Measurements from ENCODE around the gene ZMYND8. TPM values are rescaled to one million over a fixed set of nuclear protein-coding genes. Genes with fewer than 3 reads are reported as not detected.
A peak's percentile ranks its signal among the peaks of the same experiment; 100 is the strongest.

The ZMYND8 gene
- total and polyA plus RNA-seq, 4 donors: 4.5 to 27.4 (median 14.1) TPM

- intact Hi-C loops (cut with DNase I): loop anchor here in 1 of 2 donors (10.0 kb wide), 1 partner anchor 369 kb away; no protein-coding TSS in a partner anchor
- ATAC-seq (ENCODE audit: low FRiP score) (no peak), DNase-seq (no peak)
- Histone ChIP-seq H3K27me3 (ENCODE audit: control insufficient read depth in 1 of 2, insufficient read depth in 2 of 2, low read length in 1 of 2) (no peaks in the 10 kb centered on the region), H3K27ac (ENCODE audit: low read depth in 1 of 2, low read length in 2 of 2) (peak overlapping the region in 1 of 2 donors; percentile 18), H3K4me3 (ENCODE audit: low read length in 2 of 2) (no peak overlapping the region), H3K36me3 (ENCODE audit: control insufficient read depth in 1 of 2, insufficient read depth in 2 of 2, low read length in 1 of 2) (no peaks in the 10 kb centered on the region), H3K4me1 (ENCODE audit: control insufficient read depth in 1 of 2, insufficient read depth in 2 of 2, low read length in 2 of 2) (peaks cover 2 to 8% of the 10 kb centered on the region in 2 donors), H3K9me3 (ENCODE audit: control insufficient read depth, low read length) (no peaks in the 10 kb centered on the region)
- 95 to 96% methylated on average over 20 of the region's 20 CpGs for WGBS, 2 donors
These were observed 80.2 kb downstream of the ZMYND8 start for GRCh38 chr20:47276251-47276650.

- Histone ChIP-seq H3K4me1 (ENCODE audit: control insufficient read depth in 1 of 2, insufficient read depth in 2 of 2, low read length in 2 of 2) (peaks cover 2 to 8% of the 10 kb centered on the region in 2 donors), H3K36me3 (ENCODE audit: control insufficient read depth in 1 of 2, insufficient read depth in 2 of 2, low read length in 1 of 2) (no peaks in the 10 kb centered on the region), H3K9me3 (ENCODE audit: control insufficient read depth, low read length) (no peaks in the 10 kb centered on the region), H3K27me3 (ENCODE audit: control insufficient read depth in 1 of 2, insufficient read depth in 2 of 2, low read length in 1 of 2) (no peaks in the 10 kb centered on the region), H3K4me3 (ENCODE audit: low read length in 2 of 2) (no peak overlapping the region), H3K27ac (ENCODE audit: low read depth in 1 of 2, low read length in 2 of 2) (peak overlapping the region; percentile 38 to 92)
- ATAC-seq (ENCODE audit: low FRiP score) (no peak), DNase-seq (no peak)
- intact Hi-C loops (cut with DNase I): loop anchor here in 1 of 2 donors (2.0 to 10.0 kb wide), 2 partner anchors 85 to 369 kb away; no protein-coding TSS in a partner anchor
- WGBS, 2 donors: 88 to 90% methylated on average over 6 of the region's 6 CpGs
These were observed 81.0 kb downstream of the ZMYND8 start for GRCh38 chr20:47275548-47275947.

GRCh38 chr20:47274401-47275108 is 81.9 kb downstream of the ZMYND8 start:
- H3K36me3 ChIP-seq (ENCODE audit: control insufficient read depth in 1 of 2, insufficient read depth in 2 of 2, low read length in 1 of 2): no peaks in the 10 kb centered on the region

DNA sequence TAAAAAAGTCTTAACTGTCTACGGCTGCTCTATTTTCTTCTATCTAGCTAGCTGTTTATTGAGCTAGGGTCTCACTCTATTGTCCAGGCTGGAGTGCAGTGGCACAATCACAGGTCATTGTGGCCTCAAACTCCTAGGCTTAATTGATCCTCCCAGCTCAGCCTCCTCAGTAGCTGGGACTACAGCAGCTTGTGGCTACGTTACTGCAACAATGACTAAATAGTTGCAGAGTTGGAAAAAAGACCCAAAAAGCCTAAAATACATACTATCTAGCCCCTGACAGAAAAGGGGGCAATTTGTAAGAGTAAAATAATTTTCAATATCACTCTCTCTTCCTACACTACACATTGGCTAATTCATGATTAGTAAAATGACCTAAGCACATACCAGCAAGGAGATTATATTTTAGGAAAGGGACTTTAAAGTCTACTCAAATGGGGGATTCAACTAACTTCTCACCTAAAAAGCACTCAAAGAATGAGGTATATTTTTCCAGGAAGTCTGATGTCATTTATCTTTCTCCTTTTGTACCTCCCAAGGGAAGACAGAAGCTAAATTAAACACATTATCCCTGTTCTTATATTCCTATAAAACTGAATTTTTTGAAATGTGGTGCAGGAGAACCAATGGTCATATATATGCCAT is 82.8 kb downstream of the ZMYND8 start:
- WGBS, 2 donors: 53 to 54% methylated on average over 2 of the region's 2 CpGs
- Histone ChIP-seq H3K4me3 (ENCODE audit: low read length in 2 of 2) (no peak overlapping the region), H3K9me3 (ENCODE audit: control insufficient read depth, low read length) (no peaks in the 10 kb centered on the region), H3K27ac (ENCODE audit: low read depth in 1 of 2, low read length in 2 of 2) (peak overlapping the region; percentile 88 to 96), H3K4me1 (ENCODE audit: control insufficient read depth in 1 of 2, insufficient read depth in 2 of 2, low read length in 2 of 2) (peaks cover 2 to 7% of the 10 kb centered on the region in 2 donors), H3K36me3 (ENCODE audit: control insufficient read depth in 1 of 2, insufficient read depth in 2 of 2, low read length in 1 of 2) (no peaks in the 10 kb centered on the region), H3K27me3 (ENCODE audit: control insufficient read depth in 1 of 2, insufficient read depth in 2 of 2, low read length in 1 of 2) (no peaks in the 10 kb centered on the region)
- DNase-seq (no peak), ATAC-seq (ENCODE audit: low FRiP score) (no peak)
- intact Hi-C loops (cut with DNase I): loop anchor here (1.0 to 10.0 kb wide), 9 partner anchors 41 to 371 kb away; no protein-coding TSS in a partner anchor

More at GRCh38 chr20:47274401-47275108, 81.9 kb downstream of the ZMYND8 start:
- ATAC-seq (ENCODE audit: low FRiP score) (peak; percentile 69), DNase-seq (no peak)
- Histone ChIP-seq H3K9me3 (ENCODE audit: control insufficient read depth, low read length) (no peaks in the 10 kb centered on the region), H3K27me3 (ENCODE audit: control insufficient read depth in 1 of 2, insufficient read depth in 2 of 2, low read length in 1 of 2) (no peaks in the 10 kb centered on the region), H3K27ac (ENCODE audit: low read depth in 1 of 2, low read length in 2 of 2) (peak overlapping the region; percentile 88 to 89), H3K4me3 (ENCODE audit: low read length in 2 of 2) (no peak overlapping the region), H3K4me1 (ENCODE audit: control insufficient read depth in 1 of 2, insufficient read depth in 2 of 2, low read length in 2 of 2) (peaks cover 2 to 8% of the 10 kb centered on the region in 2 donors)
- WGBS, 2 donors: 3 to 6% methylated on average over 4 of the region's 4 CpGs
- intact Hi-C loops (cut with DNase I): loop anchor here (2.0 to 10.0 kb wide), 6 partner anchors 42 to 370 kb away; no protein-coding TSS in a partner anchor

- no peaks in the 10 kb centered on the region for H3K27me3 ChIP-seq (ENCODE audit: control insufficient read depth in 1 of 2, insufficient read depth in 2 of 2, low read length in 1 of 2)
- no peaks in the 10 kb centered on the region for H3K9me3 ChIP-seq (ENCODE audit: control insufficient read depth, low read length)
- ATAC-seq (ENCODE audit: low FRiP score) (peak; percentile 85), DNase-seq (no peak)
- H3K4me3 ChIP-seq (ENCODE audit: low read length in 2 of 2): no peak overlapping the region
- 55 to 60% methylated on average over 8 of the region's 8 CpGs for WGBS, 2 donors
- intact Hi-C loops (cut with DNase I): loop anchor here (1.0 to 10.0 kb wide), 8 partner anchors 41 to 372 kb away; no protein-coding TSS in a partner anchor
- no peaks in the 10 kb centered on the region for H3K36me3 ChIP-seq (ENCODE audit: control insufficient read depth in 1 of 2, insufficient read depth in 2 of 2, low read length in 1 of 2)
- H3K27ac ChIP-seq (ENCODE audit: low read depth in 1 of 2, low read length in 2 of 2): peak overlapping the region; percentile 32 to 88
- H3K4me1 ChIP-seq (ENCODE audit: control insufficient read depth in 1 of 2, insufficient read depth in 2 of 2, low read length in 2 of 2): peaks cover 2 to 5% of the 10 kb centered on the region in 2 donors
These were observed 83.5 kb downstream of the ZMYND8 start for GRCh38 chr20:47272893-47273590.

DNA sequence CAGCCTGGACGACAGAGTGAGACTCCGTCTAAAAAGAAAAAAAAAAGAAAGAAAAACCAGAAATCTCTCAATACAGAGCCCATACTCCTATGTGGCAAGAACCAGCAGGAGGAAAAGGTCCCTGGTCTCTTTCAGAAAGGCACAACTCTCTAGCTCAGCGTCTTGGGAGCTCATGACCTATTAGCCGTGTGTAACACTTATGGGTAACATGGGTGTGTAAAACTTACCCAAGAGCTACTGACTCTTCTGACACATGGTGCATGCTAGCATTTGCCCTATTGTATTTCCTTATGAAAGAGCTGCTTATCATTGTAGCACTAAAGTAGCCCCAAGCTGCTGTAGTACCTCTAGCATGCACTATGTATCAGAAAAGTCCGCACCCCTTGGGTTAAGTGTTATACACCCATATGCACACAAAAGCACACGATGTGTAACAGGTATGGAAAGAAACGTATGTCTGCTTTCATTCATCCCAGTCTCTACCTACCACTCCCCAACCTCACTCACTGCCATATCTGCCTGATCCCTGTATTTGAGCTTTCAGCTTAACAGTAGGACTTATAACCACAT is 85.4 kb downstream of the ZMYND8 start:
- H3K27ac ChIP-seq (ENCODE audit: low read depth in 1 of 2, low read length in 2 of 2): peak overlapping the region in 1 of 2 donors; percentile 22
- H3K36me3 ChIP-seq (ENCODE audit: control insufficient read depth in 1 of 2, insufficient read depth in 2 of 2, low read length in 1 of 2): no peaks in the 10 kb centered on the region
- intact Hi-C loops (cut with DNase I): loop anchor here (5.0 to 10.0 kb wide), 5 partner anchors 39 to 374 kb away; no protein-coding TSS in a partner anchor
- ATAC-seq (ENCODE audit: low FRiP score) (no peak), DNase-seq (no peak)
- WGBS, 2 donors: 84 to 89% methylated on average over 7 of the region's 7 CpGs
- no peak overlapping the region for H3K4me3 ChIP-seq (ENCODE audit: low read length in 2 of 2)
- no peaks in the 10 kb centered on the region for H3K9me3 ChIP-seq (ENCODE audit: control insufficient read depth, low read length)
- no peaks in the 10 kb centered on the region for H3K27me3 ChIP-seq (ENCODE audit: control insufficient read depth in 1 of 2, insufficient read depth in 2 of 2, low read length in 1 of 2)
- peaks cover 0 to 2% of the 10 kb centered on the region in 2 donors for H3K4me1 ChIP-seq (ENCODE audit: control insufficient read depth in 1 of 2, insufficient read depth in 2 of 2, low read length in 2 of 2)

- no peak overlapping the region for H3K27ac ChIP-seq (ENCODE audit: low read depth in 1 of 2, low read length in 2 of 2)
- H3K4me1 ChIP-seq (ENCODE audit: control insufficient read depth in 1 of 2, insufficient read depth in 2 of 2, low read length in 2 of 2): peaks cover 0 to 2% of the 10 kb centered on the region in 2 donors
- H3K27me3 ChIP-seq (ENCODE audit: control insufficient read depth in 1 of 2, insufficient read depth in 2 of 2, low read length in 1 of 2): no peaks in the 10 kb centered on the region
- ATAC-seq (ENCODE audit: low FRiP score) (no peak), DNase-seq (no peak)
- H3K4me3 ChIP-seq (ENCODE audit: low read length in 2 of 2): no peak overlapping the region
- no peaks in the 10 kb centered on the region for H3K36me3 ChIP-seq (ENCODE audit: control insufficient read depth in 1 of 2, insufficient read depth in 2 of 2, low read length in 1 of 2)
- WGBS, 2 donors: 77 to 82% methylated on average over 7 of the region's 7 CpGs
- H3K9me3 ChIP-seq (ENCODE audit: control insufficient read depth, low read length): no peaks in the 10 kb centered on the region
- intact Hi-C loops (cut with DNase I): loop anchor here (5.0 to 10.0 kb wide), 5 partner anchors 37 to 375 kb away; no protein-coding TSS in a partner anchor
These were observed 87.0 kb downstream of the ZMYND8 start for GRCh38 chr20:47269309-47270165.

Measured in aorta (tissue), 5 donors.